ENCODE results near the gene PAX2.

PAX2 gene

DNA sequence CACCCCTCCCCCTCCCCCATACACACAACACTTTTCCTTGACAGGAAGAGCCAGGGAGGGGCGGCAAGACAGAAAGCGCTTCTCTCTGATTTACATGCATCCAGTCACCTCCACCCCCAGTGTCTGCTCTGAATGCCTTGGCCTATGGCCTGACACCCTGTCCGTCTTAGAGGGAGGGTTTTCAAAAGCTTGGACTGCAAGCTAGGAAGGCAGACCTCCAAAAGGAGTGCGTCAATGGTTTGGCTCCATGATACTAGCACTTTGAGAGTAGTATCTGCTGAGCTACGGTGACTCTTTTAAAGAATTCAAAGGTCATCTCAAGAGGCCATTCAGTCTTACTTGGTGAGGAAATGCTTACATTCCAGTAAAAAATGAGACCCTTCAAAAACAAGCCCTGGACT, 20.3 kb upstream of the PAX2 start:
- no peak for DNase-seq

DNA sequence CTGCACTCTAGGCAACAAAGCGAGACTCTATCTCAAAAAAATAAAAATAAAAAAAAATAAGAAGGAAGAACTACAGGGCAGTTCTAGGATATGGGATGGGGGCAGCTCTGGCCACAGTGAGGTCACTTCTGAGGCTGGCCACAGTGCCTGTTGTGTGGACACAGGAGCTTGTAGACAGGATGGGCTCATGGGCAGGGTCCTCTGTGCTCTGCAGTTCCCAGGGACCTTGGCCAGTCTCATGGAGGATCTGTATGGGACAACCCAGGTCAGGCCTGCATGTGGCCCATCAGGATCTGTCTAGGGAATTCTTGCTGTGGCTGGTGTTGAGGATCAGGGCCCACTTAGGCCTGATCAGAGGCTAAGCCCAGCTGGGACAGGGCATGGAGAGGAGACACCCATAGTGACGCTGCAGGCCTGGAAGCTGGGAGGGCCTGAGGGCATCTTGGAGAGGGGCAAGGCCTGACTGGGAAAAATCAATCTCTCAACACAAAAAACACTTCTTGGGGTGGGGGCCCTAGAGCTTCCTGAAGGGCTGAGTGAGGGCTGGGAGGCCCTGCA, 19.4 kb upstream of the PAX2 start:
- DNase-seq, result no peak

- DNase-seq, result no peak
Observed at GRCh38 chr10:100727808-100728207, 17.6 kb upstream of the PAX2 start.

- DNase-seq, result peak; percentile 22
Observed at GRCh38 chr10:100728928-100729861, 16.2 kb upstream of the PAX2 start.

- no peak for DNase-seq
Observed at GRCh38 chr10:100729862-100730724, 15.3 kb upstream of the PAX2 start.

DNA sequence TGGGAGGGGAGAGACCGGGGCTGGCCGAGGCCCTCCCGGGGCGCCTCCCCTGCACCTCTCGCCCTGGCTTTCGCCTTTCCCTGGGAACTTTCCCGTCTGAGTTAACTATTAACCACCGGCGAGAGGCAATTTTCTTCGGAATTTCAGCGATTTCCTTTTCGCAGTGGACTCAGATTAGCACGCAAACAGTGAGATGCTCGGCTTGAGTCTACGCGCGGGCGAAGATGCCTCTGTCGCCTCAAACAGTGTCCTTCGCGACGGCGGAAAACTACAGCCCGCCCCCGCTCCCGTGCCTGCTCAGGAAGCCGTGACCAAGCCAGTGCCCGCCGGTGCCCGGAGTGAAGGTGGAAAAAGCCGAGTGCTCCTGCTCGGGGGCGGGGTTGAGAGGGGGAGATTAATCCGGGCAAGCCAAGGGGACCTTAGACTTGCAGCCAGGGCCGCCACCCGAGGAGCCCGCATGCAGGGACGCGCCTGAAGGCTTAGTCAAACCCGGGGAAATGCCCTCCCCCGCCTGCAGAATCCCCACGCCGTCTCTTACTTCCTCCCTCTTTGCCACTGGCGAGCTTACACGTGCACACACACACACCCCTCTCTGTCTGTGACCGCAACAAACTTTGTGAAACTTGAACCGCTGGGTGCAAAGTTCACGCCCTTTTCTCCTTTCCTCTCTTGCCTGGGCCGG, 14.5 kb upstream of the PAX2 start:
- DNase-seq, result peak; percentile 91

- no peak for DNase-seq
Observed at GRCh38 chr10:100731407-100732240, 13.8 kb upstream of the PAX2 start.

- DNase-seq, result no peak
Observed at GRCh38 chr10:100732241-100732596, 13.2 kb upstream of the PAX2 start.

- no peak for DNase-seq
Observed at GRCh38 chr10:100733329-100733728, 12.1 kb upstream of the PAX2 start.

DNA sequence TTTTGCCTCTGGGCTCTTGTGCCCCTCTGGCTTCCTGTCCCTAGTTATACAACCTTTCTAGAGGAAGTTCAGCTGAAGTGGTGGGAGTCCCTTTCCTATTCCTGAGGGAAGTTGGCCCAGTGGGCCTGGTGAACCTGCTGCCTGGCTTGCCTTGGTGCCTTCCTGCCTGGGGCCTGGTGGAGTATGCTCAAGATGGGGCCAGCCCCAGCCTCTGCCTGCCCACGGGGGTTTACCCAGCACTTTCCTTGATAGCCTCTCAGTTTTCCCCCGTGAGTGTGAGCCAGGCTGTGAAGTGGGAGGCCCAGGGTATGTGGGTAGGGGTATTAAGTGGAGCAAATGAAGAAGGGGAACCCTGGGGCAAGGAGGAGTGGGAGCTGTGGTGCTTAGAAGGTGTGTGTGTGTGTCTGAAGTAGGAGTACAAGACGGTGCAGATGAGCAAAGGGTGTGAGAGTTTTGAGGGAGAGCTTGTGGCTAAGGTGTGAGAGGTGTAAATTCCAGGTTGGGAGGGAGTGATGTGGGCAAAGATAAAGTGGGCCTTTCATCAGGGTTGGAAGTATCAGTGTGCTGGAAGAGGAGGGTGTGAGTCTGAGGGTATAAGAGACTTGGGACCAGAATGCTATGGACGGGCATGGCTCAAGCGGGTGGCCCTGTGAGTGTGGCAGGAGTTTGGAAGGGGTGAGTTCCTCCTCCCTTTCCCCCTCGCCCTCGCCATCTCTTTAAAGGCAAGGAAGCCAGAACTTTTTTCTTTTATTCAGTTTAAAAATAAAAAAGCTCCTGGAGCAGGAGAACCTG, 10.9 kb upstream of the PAX2 start:
- DNase-seq, result no peak

DNA sequence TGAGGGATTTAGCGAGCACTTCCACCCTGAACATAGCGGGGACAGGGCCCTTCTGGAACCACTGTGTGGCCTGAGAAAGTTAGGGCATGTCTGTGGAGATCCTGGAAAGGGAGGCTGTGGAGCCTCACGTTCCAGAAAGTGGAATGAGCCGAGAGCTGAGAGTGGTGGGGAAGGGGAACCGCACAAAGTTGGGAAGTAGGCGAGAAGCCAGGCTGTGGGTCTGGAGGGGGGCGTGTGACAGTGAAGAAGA, 10.4 kb upstream of the PAX2 start:
- DNase-seq, result no peak

- DNase-seq, result no peak
Observed at GRCh38 chr10:100735337-100736143, 9.8 kb upstream of the PAX2 start.

DNA sequence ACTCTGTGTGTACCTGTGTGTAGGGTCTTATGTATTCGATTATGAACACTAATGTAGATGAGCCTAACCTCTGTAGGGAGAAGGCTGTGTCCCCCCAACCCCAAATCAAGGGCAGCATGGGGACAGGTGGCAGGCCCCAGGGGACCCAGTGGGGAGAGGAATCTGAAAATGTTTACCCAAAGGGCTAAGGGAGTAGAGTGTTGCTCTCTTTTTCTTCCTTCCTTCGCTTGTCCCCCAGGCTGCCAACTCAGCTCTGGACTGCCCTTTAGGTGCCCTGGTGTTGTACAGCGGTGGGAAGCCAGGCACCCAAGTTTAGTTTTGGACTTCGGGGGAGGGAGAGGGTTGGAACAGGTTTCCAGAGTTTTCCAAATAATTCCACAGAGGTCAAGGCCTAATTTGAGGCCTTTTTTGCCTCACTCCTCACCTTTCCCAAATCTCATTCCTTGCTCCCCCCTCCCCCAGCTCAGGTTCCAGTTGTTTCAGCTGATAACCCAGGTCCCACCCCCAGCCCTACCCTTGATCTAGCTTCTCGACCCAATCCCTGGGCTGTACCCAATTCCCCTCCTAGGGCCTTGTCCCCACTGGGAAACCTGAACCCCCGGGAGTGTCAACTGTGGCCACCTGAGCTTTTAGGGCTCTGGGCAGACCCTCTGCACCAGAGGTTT, 9.1 kb upstream of the PAX2 start:
- DNase-seq, result no peak

DNA sequence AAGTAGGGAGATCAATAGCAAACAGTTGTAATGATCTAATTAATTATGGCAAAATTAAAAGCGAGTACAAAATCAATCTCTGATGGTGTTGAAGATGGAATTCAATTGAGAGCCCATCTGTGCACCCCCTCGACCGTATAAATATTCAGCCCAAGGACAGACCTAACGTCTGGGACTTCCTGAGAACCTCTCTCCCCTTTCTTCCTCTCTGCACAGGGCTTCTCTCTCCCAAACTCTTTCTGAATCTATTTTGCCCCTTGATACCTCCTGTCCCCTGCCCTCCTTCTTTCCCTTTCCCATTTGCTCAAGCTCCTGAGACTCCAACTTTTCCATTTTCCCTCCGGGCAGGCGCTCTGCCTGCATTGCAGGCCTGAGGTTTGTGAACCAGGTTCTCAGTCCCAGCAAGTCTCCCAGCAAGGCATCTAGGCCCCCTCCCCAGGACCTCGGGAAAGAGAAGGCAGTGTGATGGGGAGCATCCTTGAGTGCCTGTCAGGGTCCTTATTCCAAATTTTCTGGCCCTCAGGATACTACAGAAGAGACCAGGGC, 8.5 kb upstream of the PAX2 start:
- no peak for DNase-seq

- DNase-seq, result no peak
Observed at GRCh38 chr10:100737355-100738054, 7.9 kb upstream of the PAX2 start.

- no peak for DNase-seq
Observed at GRCh38 chr10:100738055-100738827, 7.1 kb upstream of the PAX2 start.

GRCh38 chr10:100739517-100740368, 5.6 kb upstream of the PAX2 start:
- no peak for DNase-seq

Data from MV-4-11 (cell line).